Activated CD4-positive, alpha-beta T cell treated with anti-CD3 and anti-CD28 coated beads, Interleukin-2, amount 50 U/mL, for 1 hour (primary cell): ENCODE data around the gene FOXK2.
"Not testable (repeated sequence)": the region's sequence is repeated elsewhere in the genome, so short reads cannot be mapped to it uniquely, and the experiment has no call there.

ENCODE experiments used
- DNase-seq: peaks from one replicate; pipeline ENCODE4 v3.0.0-alpha.2; 2020

The FOXK2 gene

GRCh38 chr17:82566129-82566960 is 46.8 kb downstream of the FOXK2 start:
- no peak for DNase-seq

GRCh38 chr17:82567286-82567685 is 47.8 kb downstream of the FOXK2 start:
- DNase-seq = no peak

DNA sequence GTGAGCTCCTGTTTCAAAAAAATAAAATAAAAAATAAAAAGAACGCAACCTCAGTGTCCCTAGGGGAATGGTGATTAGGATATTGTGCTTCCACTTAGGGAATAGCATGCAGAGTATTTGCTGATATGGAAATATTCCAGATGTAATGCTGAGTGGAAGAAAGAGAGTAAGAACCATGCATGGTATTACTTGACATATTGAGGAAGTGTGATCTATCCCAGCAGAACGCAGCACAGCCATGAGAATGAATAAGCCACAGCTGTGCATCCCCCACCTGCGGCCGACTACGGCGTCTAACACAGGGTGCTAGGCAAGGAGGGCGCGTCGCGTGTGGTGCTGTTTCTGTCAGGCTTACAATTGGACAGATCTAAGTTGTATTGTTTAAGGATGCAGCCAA is 49.5 kb downstream of the FOXK2 start:
- no peak for DNase-seq

GRCh38 chr17:82569621-82570020 is 50.1 kb downstream of the FOXK2 start:
- no peak for DNase-seq

DNA sequence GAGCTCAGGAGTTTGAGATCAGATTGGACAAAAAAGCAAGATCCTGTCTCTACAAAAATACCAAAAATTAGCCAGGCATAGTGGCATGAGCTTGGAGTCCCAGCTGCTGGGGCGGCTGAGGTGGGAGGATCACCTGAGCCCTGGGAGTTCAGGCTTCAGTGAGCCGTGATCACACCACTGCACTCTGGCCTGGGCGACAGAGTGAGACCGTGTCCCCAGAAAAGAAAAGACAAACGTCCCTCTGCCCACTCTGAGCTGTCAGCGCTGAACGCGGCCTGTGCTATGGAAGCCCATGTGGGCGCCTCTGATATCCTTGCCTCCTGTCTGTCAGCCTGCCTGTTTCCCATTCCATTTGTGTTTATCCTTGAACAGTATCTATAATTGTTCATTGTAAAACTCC is 50.7 kb downstream of the FOXK2 start:
- DNase-seq = no peak

GRCh38 chr17:82571855-82572254 is 52.3 kb downstream of the FOXK2 start:
- no peak for DNase-seq

GRCh38 chr17:82574041-82574440 is 54.5 kb downstream of the FOXK2 start:
- DNase-seq = no peak

GRCh38 chr17:82575581-82576221 is 56.2 kb downstream of the FOXK2 start:
- DNase-seq = not testable (repeated sequence)

DNA sequence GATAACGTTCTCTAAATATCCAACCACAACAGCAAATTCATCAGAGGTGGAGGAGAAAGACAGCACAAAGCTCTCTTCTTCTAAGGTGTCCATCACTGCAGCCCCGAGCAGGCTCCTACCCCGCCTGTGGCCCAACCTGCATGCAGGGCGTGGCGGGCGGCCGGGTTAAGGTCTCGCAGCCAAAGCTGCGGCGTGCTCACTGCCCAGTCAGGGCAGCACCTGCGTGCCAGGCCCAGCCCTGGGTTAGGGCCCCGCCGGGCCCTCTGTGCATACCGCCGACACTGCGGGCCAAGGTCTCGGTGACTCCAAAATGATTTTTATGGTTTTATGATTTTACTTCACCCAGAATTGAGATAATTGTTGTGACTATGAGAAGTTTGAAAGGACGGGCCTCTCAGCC is 57.8 kb downstream of the FOXK2 start:
- no peak for DNase-seq

DNA sequence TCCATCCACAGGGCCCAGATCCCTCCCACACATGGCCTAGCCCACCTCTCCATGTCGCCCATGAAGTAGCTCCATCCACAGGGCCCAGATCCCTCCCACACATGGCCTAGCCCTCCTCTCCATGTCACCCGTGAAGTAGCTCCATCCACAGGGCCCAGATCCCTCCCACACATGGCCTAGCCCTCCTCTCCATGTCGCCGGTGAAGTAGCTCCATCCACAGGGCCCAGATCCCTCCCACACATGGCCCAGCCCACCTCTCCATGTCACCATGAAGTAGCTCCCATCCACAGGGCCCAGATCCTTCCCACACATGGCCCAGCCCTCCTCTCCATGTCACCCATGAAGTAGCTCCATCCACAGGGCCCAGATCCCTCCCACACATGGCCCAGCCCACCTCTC is 60.4 kb downstream of the FOXK2 start:
- not testable (repeated sequence) for DNase-seq

DNA sequence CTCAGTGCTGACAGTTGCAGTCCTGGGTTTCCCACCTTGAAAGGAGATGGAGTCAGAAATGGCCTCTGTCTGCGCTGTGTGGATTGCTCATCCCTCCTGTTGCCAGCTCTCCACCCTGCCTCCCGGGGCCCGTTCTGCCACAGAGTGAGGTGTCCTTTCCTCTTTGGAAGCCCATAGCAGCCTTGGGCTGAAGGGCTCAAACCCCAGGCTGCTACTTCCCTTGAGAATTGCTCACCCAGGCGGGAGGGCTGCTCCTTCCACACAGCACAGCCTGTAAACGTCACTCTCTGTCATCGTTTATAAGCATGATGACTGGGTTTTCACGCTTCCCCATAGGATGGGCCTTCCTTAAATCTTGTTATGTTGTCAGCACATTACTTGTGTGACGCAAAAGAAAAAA is 62.7 kb downstream of the FOXK2 start:
- DNase-seq = no peak

DNA sequence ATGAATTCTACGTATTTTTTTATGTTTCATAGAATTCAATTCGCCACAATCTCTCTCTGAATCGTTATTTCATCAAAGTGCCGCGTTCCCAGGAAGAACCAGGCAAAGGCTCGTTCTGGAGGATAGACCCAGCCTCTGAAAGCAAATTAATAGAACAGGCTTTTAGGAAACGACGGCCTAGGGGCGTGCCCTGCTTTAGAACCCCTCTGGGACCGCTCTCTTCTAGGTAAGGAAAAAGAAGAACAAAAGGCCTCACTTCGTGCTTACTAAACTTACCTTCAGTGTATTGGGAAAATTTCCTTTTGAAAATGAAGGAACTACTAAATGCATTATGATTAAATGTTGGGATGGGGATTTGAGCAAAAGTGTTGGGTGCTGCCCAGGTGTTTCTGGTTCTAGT is 63.2 kb downstream of the FOXK2 start:
- DNase-seq = no peak

DNA sequence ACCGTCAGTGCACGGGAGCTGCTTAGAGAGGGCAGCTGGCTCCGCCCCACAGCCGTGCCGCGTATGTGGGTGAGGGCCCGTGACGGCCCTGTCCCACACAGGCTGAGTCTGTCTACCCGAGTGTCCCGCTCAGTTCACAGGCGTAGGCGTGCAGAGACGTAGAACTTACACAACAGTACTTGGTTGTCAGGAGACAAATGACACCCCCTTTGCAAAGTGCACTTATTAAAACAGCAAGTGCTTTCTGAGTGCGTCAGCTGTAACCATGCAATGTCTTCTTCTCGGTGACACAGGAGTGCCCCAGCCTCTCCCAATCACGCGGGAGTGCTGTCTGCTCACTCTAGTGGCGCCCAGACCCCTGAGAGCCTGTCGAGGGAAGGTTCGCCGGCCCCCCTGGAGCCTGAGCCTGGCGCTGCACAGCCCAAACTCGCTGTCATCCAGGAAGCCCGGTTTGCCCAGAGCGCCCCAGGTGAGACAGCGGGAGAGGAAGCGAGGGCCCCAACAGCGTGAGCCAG is 64.2 kb downstream of the FOXK2 start:
- DNase-seq = no peak

DNA sequence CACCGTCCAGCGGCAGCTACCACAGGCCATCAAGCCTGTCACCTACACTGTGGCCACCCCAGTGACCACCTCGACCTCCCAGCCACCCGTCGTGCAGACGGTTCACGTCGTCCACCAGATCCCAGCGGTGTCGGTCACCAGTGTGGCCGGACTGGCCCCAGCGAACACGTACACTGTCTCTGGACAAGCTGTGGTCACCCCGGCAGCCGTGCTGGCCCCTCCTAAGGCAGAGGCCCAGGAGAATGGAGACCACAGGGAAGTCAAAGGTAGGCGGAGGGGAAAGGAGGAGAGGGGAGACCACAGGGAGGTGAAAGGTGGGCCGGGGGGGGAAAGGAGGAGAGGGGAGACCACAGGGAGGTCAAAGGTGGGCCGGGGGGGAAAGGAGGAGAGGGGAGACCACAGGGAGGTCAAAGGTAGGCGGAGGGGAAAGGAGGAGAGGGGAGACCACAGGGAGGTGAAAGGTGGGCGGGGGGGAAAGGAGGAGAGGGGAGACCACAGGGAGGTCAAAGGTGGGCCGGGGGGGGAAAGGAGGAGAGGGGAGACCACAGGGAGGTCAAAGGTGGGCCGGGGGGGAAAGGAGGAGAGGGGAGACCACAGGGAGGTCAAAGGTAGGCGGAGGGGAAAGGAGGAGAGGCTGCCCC is 66.5 kb downstream of the FOXK2 start:
- peak; percentile 20 for DNase-seq

DNA sequence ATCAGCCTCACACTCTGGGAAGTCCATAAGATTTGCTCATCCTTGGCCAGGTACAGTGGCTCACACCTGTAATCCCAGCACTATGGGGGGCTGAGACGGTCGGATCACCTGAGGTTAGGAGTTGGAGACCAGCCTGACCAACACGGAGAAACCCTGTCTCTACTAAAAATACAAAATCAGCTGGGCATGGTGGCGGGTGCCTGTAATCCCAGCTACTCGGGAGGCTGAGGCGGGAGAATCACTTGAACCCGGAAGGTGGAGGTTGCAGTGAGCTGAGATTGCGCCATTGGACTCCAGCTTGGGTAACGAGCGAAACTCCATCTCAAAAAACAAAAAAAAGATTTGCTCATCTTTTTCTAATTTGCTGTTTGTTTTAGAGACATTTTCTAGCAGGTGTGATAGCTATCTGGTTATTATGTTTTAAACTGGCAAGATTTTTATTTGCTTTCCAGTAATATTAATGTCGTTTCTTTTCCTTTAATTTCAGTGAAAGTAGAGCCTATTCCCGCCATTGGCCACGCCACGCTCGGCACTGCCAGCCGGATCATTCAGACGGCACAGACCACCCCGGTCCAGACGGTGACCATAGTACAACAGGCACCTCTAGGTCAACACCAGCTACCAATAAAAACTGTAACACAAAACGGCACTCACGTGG is 67.2 kb downstream of the FOXK2 start:
- DNase-seq = no peak

DNA sequence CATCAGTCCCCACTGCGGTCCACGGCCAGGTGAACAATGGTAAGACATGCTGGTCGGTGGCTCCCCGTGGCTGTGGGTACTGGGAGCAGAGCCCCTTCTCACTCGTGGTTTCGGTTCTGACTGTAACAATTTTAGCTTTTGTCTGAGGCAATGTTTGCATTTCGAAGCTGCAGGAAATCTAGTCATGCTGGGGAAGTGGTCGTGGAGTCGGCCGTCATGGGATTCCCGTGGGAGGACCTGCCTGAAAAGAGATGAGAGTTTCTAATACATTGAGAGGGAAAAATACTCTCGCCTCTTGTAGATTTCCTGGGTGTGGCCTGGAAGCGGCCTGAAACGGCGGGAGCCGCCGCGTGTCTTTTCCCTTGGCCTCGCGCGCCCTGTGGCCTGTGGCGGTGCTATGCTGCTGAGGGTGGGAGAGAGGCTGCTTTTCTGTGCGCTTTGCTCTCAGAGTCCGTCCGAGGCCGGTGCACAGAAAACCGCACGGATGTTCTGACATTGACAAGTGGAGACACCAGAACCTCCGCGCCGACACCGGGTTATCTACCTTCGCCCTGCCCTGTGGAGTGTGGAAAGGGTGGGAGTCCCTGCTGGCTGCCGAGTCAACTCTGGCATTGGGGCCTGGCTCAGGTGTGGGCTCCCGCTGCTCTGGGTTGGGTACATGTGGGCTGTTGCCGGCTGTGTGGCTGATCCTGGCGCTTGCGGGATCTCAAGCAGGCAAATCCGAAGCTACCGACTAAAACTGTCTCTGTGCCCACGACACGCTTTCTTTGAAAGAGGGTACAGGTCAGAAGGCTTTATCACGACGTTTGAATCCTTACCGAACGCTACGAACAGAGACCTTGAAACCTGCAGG is 67.9 kb downstream of the FOXK2 start:
- DNase-seq = no peak

DNA sequence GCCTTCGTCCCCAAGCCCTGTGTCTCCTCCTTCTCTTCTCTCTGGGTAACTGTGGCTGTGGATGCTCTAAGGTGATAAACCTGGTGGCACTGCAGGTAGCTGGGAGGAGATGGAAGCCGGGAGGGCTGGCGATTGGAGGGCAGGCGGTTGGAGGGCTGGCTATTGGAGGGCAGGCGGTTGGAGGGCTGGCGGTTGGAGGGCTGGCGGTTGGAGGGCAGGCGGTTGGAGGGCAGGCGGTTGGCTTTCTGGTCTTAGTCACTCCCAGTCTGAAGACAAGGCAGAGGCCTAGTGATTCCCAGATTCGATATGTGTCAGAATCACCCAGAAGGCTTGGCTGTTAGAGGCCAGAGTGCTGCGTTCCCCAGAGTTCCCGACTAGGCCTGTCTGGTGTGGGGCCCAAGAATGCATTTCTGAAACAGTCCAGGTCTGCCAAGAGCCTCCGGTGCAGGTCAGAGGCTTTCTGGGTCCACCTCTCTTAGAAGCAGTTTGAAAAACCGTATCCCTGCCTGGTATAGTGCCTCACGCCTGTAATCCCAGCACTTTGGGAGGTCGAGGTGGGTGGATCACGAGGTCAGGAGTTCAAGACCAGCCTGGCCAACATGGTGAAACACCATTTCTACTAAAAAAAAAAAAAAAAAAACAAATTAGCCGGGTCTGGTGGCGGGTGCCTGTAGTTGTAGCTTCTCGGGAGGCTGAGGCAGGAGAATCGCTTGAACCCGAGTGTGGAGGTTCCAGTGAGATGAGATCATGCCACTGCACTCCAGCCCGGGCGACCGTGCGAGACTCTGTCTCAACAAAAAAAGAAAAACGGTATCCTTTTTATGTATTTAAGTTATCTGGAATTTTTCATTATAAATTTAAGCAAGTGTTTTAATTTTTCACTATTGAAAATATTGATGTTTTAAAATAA is 69.0 kb downstream of the FOXK2 start:
- no peak for DNase-seq

DNA sequence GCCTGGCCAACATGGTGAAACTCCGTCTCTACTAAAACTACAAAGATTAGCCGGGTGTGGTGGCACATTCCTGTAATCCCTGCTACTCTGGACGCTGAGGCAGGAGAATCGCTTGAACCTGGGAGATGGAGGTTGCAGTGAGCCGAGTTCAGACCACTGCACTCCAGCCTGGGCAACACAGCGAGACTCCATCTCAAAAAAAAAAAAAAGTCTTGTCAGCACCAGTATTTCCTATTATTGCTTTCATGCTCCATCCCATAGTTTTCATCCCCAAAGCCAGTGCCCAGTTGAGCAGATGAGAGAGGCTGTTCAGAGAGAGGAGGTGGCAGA is 70.3 kb downstream of the FOXK2 start:
- DNase-seq = no peak

- no peak for DNase-seq
These were observed 70.7 kb downstream of the FOXK2 start for GRCh38 chr17:82590216-82590615.

- DNase-seq = no peak
These were observed 71.5 kb downstream of the FOXK2 start for GRCh38 chr17:82590881-82591539.

DNA sequence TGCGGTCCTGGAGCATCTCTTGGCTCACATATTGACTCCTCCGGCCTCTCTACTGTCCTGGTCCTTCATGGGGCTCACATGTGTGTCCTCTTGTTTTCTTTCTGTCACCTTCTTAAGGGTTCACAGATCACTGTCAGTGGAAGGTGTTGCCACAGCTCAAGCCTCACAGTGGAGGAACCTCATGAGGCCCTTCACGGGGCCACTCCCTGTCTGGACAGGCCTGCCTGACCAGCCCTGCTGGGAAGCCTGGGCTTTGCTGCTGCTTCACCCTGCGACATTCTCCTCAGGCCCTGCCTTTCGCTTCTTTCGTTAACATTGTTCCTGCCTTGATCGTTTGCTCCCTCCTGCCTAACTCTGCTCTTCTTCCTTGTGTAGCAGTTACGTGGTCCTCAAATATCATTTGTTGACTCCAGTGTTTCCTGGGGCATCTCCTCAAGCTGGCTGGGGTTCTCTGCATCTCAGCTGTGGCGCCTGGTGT is 72.8 kb downstream of the FOXK2 start:
- no peak for DNase-seq
